GM21423 (cell line): ENCODE data around the gene ELL2.
"Not testable (repeated sequence)": the region's sequence is repeated elsewhere in the genome, so short reads cannot be mapped to it uniquely, and the experiment has no call there.

Source experiments
- ATAC-seq: cut with Tn5 transposase; IDR thresholded peaks from one replicate; pipeline ENCODE4 v1.9.1; 2021; ENCODE audit warnings: mild to moderate bottlenecking, moderate library complexity; ENCODE audit not compliant: unreplicated experiment

ELL2 gene

DNA sequence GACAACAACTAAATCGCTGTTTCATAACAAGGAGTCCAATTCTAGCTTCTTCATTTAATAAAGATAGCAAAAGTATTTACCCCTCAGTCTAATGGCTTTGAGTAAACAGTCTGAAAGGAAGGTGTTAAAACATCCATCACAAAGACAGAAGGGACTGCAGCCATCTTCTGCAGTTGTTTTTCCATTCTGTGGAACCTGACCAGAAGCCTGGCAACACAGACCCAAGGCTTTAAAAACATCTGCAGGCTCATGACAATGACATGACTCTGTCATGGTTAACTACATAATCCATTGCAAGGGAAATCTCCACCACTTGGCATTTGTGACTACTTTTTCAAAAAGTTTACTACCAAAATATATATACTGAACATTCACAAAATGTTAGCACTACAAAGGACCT is 51.9 kb downstream of the ELL2 start:
- ATAC-seq = no peak

DNA sequence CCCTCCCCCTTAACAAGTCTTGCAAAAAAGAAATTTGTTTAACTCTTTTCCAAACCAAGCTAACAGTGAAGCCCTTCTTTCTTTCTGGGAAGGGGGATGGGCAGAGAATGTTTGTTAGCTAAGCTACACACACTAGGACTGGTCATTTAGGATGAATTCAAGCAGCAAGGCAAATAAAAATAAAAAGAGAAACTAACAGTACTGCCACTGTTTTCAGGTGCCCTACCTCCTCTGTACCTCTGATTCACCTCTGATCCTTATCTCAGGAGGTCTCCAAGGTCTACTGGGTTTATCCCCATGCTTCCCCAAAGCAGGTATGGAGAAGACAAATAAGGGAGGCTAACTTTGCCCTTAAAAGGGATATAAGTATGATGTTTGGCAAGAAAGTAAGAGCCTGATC is 52.9 kb downstream of the ELL2 start:
- ATAC-seq = no peak

DNA sequence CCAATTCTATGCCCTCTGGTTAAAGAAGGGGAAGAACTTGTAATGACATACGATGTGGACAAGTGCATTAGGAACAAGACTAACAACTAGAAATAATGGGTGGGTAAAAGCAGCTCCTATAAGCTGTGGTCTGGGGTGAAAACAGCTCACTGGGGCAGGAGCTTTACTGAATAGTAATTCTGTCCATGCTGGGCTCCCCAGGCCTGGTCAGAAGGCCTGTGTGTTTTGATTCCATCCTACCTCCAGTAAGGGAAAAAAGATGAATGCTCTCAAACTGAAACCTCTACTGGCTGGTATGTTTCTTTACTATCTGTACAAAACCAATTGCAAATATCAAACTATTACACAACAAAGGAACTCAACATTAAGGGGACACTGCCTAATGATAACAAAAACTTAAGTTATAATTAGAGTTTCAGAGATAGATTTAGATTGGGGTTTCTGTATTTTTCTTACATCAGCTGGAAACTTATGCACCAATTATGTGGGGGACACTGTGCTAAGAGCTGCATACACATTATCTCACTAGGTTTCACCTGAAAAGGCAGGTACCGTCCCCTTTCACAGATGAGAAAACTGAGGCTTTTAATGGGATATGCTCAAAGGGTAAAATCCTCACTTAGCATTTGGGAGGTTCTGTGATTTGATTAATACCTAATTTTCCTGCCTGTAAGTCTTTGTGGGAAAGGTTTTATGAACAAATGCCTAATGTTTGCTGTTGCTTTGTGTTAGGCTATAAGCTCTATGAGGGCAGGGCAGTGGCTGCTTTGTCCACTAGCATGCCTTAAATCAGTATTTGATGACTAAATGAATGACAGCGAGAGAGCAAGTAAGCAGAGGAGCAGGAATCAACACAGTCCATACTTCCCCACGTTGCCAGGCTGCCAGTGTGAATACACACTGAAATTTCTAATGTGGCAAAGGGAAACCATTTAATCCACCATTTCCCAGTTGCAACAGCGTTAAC is 53.6 kb downstream of the ELL2 start:
- no peak for ATAC-seq

DNA sequence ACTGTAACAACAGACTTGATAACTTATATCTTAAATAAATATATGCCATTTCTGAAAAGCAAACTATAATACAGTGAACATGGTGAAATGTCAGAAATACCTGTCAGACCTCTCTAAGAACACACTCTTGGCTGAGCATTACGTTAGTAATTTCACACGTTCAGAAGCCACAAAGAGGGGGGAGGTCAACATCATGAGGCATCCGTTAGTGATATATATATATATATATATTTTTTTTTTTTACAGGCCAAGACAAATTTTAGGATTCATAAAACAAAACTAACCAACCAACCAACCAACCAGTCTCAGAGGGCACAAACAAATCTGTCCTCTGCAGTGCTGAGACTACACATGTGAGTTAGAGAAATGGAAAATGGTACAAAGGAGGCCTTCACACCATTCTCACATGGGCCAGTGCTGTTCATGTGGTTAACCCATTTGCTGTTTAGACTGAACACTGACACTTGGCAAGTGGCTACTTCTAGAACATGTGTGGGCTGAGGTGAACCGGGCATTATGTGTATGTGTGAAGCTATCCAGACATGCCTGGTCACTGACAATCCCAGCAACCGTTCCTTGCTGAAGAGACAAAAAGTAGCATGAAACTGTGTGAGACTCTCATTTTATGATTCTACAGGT is 54.5 kb downstream of the ELL2 start:
- ATAC-seq = no peak

DNA sequence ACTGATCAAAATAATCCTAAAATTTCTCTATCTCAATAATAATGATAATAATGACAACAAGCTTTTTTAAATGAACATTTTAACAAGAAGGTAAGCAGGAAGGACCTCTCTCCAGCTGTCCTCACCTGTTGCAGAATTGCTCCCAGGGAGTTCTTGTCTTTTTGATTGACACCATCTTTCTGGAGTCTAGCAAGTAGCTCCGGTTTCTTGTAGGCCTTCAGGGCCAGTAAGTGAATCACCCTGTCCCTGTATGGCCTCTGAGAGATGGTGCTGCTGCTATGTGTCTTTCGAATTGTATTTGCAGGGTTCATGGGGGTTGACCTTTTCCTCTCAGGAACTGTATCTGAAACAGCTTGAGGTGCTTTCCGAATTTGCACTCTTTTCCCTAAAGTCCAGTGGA is 55.3 kb downstream of the ELL2 start:
- not testable (repeated sequence) for ATAC-seq

DNA sequence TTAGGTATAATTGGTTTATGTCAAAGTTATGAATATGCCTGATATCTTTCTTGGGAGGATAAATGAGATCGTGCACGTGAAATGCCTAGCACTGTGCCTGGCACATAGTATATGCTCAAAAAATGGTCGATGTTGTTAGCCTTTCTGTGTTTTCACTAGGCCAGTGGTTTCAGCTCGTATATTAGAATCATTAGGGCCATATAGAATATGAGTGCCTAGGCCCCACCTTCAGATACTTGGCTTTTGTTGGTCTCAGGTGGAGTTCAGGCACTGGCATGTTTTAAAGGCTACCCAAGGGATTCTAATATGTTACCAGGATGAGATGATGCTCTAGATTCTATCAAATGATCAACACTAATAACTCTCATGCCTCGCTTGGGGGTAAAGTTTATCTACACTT is 56.8 kb downstream of the ELL2 start:
- ATAC-seq = no peak

DNA sequence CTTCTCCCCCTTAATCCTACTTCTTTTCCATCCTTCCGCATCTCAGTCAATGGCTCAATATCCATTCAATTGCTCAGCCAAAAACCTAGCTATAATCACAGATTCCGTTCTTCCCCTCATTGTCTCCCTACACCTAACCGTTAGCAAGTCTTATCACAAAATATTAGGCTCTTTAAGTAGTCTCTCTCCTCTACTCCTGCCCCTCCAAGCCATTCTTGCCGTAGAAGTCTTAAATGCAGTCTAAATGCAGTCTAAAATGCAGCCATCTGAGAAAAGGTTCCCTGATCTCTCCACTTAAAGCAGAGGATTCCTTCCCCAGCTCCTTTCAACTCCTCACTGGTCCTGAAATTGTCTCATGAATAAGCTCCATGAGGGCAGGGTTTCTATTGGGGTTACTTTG is 57.8 kb downstream of the ELL2 start:
- ATAC-seq = no peak

DNA sequence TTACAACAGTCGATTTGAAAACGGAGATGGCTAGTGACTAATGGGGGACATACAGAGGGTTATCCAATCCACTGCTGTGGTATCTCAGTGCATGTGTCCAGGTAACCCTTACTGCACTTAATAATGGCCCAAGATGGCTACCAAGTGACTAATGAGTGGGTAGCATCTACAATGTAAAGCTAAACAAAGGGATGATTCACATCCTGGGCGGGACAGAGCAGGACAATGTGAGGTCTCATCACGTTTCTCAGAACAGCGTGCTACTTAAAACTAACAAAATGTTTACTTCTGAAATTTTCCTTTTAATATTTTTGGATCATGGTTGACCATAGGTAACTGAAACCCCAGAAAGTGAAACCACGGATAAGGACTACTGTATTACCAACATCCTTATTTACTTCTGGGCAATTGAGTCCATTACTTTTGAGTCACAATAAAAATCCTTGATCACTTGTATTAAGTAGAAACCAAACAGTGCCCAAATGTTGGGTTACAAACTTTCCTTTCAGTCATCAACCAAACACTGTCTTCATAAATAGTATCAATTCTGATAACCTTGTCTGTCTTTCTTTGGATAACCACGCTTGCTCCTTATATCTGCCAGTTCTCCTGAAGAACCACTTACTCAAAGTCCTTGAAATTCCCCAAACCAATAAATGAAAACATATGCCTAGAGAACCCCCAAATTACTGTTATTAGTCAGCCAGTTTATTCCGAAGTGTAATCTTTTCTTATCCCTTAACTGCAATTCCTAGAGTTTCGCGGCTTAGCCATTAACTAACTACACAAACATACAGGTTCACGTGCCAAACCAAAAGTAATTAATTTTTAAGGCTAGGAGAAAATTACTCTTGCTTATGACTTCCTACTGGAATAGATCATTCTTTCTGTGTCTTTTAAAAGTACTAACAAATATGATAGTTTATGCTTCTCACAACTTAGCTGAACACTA is 59.7 kb downstream of the ELL2 start:
- ATAC-seq = no peak

DNA sequence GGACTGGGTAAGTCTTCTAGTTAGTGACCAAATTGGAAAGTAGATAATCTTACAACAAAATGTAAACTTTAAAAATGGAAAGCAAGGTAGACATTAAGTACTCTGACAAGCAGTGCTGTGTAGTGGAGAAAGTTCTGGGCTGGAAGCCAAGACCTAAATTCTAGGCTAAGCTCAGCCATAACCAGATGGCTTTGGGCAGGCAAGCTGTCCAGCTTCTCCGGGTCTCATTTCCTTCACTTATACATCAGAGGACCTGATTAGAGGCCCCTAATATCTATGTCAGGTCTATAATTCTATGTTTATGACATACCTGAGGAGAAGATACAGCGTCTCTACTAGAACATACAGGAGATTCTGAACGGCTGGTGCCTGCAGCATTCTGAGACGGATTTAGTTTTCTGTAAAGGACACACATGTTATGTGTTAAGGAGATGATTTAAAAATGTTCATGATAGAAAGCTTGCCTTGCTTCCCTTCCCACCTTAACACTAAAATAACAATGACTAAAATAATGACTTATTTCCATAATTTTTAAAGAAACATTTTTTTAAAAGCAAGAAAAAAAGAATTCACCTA is 61.2 kb downstream of the ELL2 start:
- no peak for ATAC-seq

DNA sequence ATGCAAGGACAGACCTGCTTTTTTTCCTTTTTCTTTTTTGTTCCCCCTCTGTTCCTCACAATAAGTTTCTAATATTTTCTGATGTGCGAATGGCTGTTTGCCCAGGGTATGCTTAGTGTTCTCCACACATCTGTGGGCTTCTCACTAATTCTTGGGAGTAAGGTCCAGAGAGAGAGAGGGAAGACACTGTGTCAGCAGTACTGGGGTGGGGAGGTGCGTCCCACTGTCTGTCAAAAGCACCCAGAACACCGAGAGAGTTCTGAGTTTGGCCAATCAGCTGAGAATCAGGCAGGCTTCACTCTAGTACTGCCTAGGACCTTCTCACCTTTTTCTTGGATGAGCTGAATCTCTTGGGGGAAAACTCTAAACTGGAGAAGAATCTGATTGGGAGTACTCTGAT is 61.8 kb downstream of the ELL2 start:
- no peak for ATAC-seq

DNA sequence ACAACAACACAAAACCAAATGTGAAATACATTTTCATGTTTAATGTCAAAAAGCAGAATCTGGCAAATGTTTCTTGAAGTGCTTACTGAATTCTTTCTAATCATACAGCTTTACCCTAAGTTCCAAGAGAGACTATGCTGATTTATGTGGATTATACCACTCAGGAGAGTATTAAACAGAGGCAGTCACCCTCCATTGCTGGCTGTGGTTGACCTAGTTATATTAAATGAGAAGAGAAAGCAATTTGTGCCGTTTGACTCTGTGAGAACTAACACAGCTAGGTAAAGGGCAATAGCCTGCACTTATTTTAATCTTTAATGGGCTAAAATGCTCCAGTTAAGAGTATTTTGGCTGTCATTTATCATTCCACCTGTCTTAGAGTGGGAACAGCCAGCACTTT is 62.6 kb downstream of the ELL2 start:
- ATAC-seq = no peak

DNA sequence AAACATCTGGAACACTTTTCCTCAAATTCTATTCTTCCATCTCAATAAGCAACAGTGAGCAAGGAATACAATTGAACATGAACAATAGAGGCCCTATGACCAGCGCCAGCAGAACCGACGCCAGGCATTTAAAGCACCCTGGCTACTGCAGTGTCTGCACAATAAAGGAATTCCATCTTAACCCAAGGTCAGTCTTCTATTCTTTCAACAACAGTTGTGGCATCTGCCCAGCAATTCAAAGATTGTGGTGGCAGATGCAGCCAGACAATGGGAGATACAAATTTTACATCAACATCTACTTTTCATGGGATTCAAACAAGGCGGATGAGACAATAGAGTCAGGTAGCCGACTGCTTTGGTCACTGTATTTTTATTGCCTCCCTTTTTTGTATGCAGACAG is 65.9 kb downstream of the ELL2 start:
- ATAC-seq = no peak

DNA sequence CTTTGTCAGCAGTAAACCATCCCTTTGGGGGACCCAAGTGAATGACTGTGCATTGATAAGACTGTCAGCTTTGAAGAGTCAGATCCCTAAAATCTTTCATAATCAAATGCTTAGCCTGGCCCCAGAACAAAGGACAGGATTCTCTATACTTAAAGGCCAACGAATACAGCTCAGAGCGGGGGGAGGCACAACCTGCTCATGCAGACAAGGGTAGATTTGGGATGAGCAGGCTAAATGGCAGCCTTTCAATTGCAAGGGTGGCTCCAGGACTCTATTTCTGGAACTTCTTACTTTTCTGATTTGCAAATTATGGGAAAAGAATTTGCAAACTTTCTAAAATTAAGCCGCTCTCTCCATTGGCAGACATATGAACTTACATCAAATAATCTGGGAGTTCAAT is 66.4 kb downstream of the ELL2 start:
- ATAC-seq = no peak

DNA sequence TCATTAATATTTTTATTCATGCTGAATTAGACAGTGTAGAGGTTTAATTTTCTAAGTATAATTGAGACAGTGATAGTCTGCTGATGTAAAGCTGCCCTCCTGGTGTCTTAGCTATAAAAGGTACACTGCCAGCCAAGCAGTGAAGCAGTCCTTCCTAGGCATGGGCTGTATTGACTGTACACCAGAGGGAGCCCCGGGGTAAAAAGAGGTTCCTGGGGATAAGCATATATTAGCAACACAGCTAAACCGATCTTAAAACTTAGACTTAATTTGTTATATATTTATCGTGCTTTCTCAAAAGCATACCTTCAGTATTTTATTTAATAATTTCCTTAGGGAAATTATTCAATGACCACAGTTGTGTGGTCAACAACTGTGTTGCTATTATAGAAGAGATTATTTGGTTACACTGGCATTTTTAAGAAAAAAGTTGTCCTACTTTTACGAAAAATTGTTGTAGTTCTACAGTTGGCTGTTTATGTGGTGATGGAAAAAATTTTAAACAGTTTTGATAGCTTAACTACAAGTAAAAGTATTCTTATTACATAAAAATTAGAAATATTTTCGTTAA is 68.8 kb downstream of the ELL2 start:
- ATAC-seq = peak; percentile 77

DNA sequence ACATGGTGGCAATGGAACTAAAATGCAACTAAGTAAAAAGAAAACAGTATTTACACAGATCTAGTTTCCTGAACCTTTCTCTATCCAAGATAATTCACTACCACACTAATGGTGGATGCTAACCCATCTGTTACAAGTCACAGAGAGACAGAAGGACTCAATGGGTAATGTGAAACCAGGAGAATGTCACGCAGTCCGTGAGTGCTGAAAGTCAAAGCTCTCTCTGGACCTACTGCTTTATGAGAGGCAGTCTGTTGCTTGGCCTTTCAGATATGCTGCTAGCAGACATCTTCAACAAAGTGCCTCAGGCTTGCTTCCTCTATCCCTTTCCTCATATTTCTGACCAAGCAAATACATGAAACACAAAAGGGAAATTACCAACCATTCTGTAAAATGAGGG is 70.2 kb downstream of the ELL2 start:
- ATAC-seq = no peak

DNA sequence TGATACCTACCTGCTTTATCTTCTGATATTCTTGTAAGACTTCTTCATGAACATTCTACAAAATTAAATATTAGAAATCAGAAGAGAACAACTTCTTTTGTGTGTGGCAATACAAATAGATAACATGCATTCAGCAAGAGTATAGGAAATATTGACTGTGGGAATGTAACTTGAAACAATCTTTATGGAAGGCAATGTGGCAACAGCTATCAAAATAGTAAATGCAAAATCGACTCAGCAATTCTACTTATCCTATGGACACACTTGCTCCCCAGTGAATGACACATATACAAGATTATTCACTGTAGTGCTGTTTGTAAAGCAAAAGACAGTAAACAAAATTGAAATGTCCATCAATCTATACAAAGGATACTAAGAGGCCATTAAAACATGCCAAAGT is 72.6 kb downstream of the ELL2 start:
- no peak for ATAC-seq

DNA sequence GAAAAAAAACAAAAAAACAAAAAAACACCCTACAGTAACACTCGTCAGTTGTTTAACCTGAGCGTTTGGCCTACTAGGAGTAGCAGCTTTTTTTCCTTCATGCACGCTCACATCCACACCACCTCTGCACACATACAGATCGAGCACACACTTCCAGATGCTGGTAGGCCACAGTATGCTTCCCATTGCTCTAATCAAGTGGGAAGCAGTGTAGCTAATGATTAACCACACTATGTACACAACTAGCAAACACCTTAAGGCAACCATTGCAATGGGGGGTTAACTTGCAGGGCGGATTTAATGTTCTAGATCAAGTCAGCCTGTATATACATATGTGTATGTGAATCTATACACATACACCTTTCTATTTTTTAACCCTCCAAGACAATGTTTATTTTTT is 73.7 kb downstream of the ELL2 start:
- ATAC-seq = no peak

DNA sequence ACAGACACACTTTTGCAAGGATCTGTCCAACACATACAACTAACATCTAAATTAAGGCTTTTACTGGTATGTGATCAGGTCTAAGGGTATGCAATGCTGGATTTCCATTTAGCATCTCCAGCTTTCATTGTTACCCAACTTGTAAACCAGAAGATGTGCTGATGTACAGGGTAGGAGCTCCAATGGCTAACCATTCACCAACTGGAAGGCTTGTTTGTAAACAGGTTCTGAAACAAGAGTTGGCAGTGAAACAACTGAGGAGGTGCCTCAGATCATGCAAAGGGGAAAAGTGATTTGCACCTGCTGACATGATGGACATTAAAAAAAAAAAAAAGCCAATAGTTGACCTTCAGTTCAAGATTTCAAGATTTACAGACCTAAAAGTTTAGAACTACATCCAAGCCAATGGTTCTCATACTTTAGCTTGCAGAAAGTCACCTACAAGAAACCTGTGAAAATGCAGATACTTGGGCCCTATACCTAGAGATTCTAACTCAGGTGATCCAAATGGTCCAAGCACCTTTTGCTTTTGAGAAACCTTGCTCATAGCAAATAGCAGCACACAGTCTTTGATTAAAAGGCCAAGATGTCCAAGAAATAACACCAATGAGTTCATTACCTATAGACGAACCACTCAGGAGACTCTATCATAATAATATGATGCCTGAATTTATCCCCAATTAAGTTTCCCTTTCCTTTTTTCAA is 75.2 kb downstream of the ELL2 start:
- ATAC-seq = no peak

DNA sequence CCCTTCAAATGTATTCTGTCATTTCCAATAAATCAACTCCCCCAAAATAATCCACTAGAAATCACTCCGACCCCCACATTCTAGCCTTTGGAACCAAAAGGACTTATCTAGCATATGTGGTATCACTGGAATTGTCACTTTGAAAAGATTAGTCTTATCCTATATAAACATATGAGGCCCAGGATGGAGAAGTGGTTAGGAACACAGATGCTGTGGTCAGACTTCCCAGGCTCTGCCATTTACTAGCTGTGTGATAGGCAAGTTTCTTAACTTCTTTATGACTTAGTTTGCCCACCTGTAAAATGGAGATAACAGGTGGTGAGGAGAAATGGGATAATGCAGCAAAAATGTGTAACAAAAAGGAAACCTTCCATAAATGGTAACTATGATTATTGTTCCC is 77.1 kb downstream of the ELL2 start:
- ATAC-seq = no peak

DNA sequence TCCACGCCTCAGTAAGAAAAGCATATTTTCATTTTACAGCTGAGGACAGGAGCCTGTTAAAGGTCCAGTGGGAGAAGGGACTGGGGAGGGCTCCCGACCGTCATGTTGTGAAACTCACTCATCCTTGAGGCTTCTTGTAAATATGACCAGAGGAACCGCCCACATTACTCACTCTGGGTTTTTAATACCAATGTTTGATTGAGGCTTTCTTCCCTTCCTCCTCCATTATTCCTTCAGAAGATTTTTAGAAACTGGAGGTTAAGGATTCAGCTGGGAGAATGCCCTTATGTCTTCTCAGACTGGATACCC is 77.7 kb downstream of the ELL2 start:
- ATAC-seq = peak; percentile 56
